Measurements from ENCODE around the gene NOTCH4. TPM values are rescaled to one million over a fixed set of nuclear protein-coding genes. Genes with fewer than 3 reads are reported as not detected.
"Not testable (repeated sequence)": the region's sequence is repeated elsewhere in the genome, so short reads cannot be mapped to it uniquely, and the experiment has no call there.

Gene NOTCH4
- 7.2 and 10.2 TPM in 2 replicates for polyA plus RNA-seq (2014; cell fraction: cytosol; rRNA removed)
- polyA plus RNA-seq (2014; cell fraction: nucleus; rRNA removed) = 5.3 and 7.6 TPM in 2 replicates

DNA sequence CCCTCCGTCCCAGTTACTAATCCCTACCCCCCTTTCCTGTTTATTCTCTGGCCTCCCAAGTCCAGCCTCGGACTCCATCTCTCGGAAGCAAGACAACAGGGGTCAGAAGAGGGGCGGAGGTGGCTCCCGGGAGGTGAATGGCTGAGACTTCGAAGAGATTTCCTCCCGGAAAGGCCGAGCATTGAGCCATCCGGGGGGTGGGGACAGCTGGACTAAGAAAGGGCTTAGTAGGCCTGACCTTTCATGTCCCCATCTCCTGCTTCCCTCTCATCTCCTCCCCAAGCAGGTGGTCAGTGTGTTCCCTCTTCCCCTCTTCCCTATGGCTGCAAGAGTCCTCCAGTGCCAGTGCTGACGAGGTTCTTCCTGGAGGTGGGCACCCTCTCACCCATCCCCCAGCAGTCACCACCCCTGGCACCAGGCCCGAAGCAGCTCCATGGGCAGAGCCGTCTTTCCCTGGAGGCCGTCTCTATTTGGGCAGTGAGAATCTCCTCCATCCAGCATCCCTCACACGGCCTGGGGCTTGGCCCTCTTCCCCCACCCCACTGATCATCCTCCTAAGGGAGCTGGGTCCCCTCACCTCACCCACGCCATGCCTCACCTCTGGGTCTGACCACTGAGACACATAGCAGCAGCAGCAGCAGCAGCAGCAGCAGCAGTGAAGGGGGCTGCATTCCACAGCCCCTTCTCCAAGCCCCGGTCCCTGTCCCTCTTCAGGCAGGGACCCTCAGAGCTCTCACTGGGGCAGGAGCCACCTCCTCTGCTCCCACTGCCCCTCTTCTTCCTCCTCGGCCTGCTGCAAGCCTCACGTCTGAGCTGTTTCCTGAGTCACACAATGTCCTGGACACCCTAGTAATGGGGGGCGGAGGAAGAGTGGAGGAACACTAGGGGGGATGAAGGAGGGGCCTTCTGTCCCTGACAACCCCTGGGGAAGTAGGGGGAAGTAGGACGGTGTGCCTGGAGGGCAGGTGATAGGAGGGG, at the start of gene NOTCH4:
Gene NOTCH4 (minus strand): TSS at position 810 of the 978 bp plus-strand sequence. CDS start 139 bp downstream, at position 671.
- DNase-seq (ENCODE audit: low spot score) = no peak

- DNase-seq (ENCODE audit: low spot score) = no peak
Observed at GRCh38 chr6:32271429-32271828, 47.6 kb upstream of the NOTCH4 start.

DNA sequence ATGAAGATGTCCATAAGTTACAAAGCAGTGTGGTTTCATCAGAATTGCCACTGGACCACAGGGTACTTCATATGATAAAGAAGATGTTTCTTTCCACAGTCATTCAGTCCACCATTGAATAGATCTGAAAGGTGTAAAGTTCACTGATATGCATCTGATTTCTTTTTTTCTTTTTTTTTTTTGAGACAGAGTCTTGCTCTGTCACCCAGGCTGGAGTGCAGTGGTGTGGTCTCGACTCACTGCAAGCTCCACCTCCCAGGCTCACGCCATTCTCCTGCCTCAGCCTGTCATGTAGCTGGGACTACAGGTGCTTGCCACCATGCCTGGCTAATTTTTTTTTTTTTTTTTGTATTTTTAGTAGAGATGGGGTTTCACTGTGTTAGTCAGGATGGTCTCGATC, 44.6 kb upstream of the NOTCH4 start:
- DNase-seq (ENCODE audit: low spot score) = not testable (repeated sequence)

DNA sequence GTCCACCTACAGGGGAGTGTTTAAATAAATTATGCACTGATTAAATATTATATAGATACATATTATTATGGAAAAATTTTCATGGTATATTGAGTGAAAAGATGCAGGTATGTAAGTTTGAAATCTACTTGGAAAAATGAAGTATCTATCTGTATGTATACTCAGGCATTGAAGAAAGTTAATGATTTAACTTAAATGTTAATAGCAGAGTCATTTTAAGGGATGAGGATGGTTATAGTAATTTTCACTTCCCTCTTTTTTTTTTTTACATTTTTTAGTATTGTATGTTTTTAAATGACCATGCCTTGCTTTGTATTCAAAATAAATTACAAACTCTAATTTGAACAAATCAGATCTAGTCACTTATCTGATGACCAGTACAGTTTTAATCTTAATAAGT, 43.2 kb upstream of the NOTCH4 start:
- DNase-seq (ENCODE audit: low spot score) = no peak

- DNase-seq (ENCODE audit: low spot score) = not testable (repeated sequence)
Observed at GRCh38 chr6:32257262-32257661, 33.4 kb upstream of the NOTCH4 start.

DNA sequence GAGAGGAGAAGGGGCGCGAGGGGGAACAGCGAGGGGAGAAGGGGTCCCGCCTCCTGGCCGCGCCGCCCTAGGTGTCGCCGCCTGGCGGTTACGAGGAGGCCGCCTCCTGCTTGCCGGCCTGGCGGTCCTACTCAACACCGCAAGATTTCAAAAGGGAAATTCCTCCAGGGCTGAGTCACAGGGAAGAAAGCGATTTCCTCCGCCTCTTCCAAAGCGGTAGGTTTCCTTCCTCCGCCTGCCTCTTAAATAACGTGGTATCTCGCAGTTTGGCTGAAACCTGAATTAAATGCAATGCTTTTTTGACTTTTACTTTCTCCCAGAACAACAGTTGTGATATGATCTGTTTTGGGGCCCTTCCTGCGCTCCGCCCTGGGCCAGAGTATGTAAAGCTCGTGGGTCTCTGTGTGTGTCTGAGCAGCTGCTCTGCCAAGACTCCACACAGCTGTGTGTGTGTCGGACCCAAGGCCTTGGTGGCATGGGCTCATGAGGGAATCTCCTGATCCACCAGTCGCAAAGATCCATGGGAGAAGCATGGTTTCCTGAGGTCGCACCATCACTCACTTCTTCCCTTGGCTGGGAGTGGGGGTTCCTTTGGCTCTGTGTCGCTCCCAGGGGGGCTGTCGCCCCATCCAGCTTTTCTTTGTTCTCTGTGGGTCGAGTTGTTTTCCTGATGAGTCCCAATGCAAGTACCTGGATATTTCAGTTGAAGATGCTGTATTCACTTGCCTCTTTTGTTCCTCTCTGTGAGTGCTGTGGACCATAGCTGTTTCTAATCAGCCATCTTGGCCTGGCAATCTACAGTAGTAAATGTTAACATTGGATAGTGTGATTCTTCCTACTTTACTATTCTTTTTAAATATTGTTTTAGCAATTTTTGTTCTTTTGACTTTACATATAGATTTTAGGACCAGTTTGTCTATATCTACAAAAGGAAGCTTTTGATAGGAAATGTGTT, 31.6 kb upstream of the NOTCH4 start:
- DNase-seq (ENCODE audit: low spot score) = peak; percentile 90

- DNase-seq (ENCODE audit: low spot score) = no peak
Observed at GRCh38 chr6:32254761-32255198, 30.9 kb upstream of the NOTCH4 start.

GRCh38 chr6:32252331-32253009, 28.6 kb upstream of the NOTCH4 start:
- no peak for DNase-seq (ENCODE audit: low spot score)

DNA sequence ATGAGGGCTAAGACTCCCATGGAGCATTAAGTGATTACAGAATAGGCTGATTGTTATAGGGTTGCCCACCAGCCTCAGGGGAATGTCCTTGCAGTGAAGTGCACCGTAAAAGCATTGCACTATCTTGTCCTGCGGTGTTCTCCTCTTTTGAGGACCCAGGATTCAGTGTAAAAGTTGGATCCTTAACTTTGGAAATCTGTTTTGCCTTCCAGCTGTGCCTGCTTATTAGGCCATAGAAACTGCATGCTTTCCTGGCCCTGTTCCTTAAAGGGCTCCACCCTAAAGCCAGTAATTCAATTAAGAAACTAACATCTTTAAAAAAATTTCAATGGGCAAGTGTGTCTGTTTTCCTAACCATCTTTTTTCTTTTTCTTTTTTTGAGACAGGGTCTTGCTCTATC, 25.4 kb upstream of the NOTCH4 start:
- no peak for DNase-seq (ENCODE audit: low spot score)

DNA sequence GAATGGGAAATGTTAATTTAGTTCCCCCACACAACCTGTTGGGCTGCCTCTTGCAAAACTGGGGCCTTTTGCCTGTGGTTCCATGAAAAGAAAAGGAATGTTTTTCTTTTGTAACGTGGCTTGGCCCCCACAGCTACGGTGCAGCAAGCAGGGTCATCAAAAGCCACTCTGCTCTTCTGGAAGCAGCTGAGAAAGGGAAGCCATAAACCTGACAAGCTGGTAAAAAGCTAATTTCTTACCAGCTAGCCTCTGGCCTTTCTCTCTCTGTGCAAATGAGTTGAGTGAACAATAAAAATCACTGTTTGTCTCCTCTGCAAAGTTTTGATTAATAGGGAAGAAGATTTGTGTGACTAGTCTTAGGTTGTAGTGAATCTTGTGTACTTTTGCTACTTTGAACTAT, 23.5 kb upstream of the NOTCH4 start:
- no peak for DNase-seq (ENCODE audit: low spot score)

- DNase-seq (ENCODE audit: low spot score) = peak; percentile 72
Observed at GRCh38 chr6:32244946-32245398, 21.1 kb upstream of the NOTCH4 start.

DNA sequence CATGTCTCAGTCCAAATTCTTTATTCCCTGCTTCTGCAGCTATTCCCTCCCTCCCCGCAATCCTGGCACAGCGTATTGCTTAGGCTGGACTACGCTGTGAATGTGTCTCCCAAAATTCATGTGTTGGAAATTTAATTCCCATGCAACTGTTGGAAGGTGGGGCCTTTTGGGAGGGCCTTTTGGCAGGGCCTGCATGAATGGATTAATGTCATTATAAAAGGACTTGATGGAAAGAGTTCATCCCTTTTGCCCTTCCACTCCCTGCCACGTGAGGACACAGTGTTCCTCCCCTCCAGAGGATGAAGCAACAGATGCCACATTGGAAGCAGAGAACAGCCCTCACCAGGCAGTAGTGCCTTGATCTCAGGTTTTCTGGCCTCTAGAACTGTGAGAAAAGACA, 20.4 kb upstream of the NOTCH4 start:
- DNase-seq (ENCODE audit: low spot score) = no peak

GRCh38 chr6:32242318-32242813, 18.5 kb upstream of the NOTCH4 start:
- DNase-seq (ENCODE audit: low spot score) = not testable (repeated sequence)

DNA sequence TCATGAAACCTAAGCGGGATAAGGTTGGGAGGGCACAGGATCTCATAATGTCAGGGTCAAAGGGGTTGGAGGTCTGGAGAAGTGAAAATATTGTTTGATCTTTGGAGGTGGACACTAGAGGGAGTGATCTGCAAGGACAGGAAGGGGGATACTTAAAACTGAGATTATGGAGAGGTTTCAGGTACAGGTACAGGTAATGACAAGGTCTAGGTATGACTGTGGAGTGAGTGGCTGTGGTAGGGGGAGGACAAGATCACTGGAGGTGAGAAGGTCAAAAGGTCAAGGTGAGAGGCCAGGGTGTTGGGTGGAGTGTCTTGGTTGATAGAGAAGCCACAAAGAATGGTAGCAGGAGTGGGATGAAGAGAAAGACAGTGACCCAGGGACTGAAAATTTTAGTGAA, 16.8 kb upstream of the NOTCH4 start:
- DNase-seq (ENCODE audit: low spot score) = no peak

- no peak for DNase-seq (ENCODE audit: low spot score)
Observed at GRCh38 chr6:32239462-32239861, 15.6 kb upstream of the NOTCH4 start.

- no peak for DNase-seq (ENCODE audit: low spot score)
Observed at GRCh38 chr6:32234934-32235333, 11.1 kb upstream of the NOTCH4 start.

- no peak for DNase-seq (ENCODE audit: low spot score)
Observed at GRCh38 chr6:32226434-32226833, 2.6 kb upstream of the NOTCH4 start.

DNA sequence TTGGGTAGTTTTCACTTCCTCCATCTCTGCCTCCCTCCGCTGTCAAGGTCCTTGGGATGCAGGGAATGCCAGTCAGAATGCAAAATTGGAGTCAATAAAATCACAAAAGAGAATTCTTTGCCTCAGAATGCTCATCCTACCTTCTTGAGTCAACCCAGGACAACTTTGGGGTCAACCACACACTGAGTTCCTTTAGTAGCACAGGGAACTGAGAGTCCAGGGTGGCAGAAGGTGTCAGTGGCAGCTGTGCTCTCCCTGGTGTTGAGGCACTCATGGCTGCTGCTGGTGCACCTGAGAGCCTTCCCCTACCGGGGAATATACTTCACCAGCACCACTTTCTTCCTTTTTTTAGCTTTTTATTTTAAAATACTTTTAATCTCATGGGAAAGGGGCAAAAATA, 829 bp upstream of the NOTCH4 start:
- no peak for DNase-seq (ENCODE audit: low spot score)

DNA sequence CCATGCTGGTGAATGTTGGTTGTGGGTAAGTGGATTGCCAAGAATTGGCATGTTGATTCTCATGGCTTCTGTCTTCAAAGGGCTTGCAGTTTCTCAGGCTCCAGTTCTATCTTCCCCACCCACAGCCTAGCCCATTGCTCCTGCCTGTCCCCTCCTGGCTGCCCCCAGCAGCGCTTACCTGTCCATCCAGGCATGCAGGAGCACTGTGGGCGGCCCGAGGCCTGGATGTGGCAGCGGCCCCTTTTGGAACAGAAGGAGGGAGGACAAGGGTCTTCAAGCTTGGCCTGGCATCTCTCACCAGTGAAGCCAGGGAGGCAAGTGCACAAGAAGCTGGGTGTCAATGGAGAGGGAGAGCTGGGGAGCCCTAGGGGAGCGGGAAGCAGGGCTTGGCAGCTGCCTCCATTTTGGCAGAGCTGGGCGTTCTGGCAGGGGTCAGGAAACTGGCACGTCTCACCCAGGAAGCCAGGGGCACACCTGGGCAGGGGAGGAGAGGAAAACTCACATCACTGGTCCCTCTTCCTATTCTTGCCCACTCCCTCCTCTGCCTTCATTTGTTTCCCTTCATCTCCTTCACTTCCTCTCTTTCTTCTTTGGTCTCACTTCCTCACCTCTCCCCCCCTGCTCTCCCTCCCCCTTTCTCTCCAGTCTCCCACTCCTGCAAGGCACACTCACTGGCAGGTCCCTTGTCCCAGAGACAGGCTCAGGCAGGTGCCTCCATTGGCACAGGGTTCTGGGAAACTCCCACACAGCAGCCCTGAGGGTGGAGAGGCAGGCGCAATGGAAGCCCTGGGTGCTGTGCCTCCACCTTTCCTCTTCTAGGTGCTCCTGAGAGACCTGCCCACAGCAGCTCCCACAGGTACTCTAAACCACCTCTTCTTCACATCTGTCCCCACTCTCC, 1.3 kb downstream of the NOTCH4 start:
- DNase-seq (ENCODE audit: low spot score) = no peak

GRCh38 chr6:32220021-32220420, 3.8 kb downstream of the NOTCH4 start:
- DNase-seq (ENCODE audit: low spot score) = no peak

All from SK-N-DZ (cell line).